GM12878 (cell line): Measurements from ENCODE around the gene LRRC75A.

Source experiments
- ATF7 ChIP-seq: fragments of 450-650 bp; IDR thresholded peaks from 2 replicates; pipeline ENCODE4 v1.6.1; 2016; ENCODE audit warnings: low read depth, mild to moderate bottlenecking
- CTCF ChIP-seq, 3 experiments: IDR thresholded peaks in 2 of 3; conservative IDR thresholded peaks in 1 of 3; 2 replicates each; pipeline ENCODE4 v1.5.1; 2011; ENCODE audit warnings: low read depth in 3 of 3, low read length in 3 of 3, mild to moderate bottlenecking in 3 of 3, control low read depth in 2 of 3, moderate library complexity in 2 of 3, inconsistent platforms in 1 of 3, mixed read lengths in 1 of 3; ENCODE audit not compliant: control insufficient read depth in 2 of 3, insufficient read depth in 1 of 3; ENCODE audit errors: extremely low read depth in 1 of 3
- EZH2 ChIP-seq: IDR thresholded peaks from 2 replicates; pipeline ENCODE4 v1.6.1; 2012; ENCODE audit warnings: low read depth, mild to moderate bottlenecking, control low read depth, inconsistent platforms, low read length, borderline replicate concordance; ENCODE audit not compliant: control insufficient read depth
- FOS ChIP-seq: IDR thresholded peaks from 3 replicates; pipeline ENCODE4 v1.6.1; 2011; ENCODE audit warnings: borderline replicate concordance; ENCODE audit not compliant: insufficient read length; ENCODE audit errors: extremely low read depth
- HDGF ChIP-seq: fragments of 450-650 bp; IDR thresholded peaks from 2 replicates; pipeline ENCODE4 v1.6.1; 2016; ENCODE audit warnings: antibody characterized with exemption
- KAT2A ChIP-seq: conservative IDR thresholded peaks from 2 replicates; pipeline ENCODE4 v1.6.1; 2011; ENCODE audit warnings: low read depth, low read length; ENCODE audit not compliant: control insufficient read depth
- MEF2A ChIP-seq: IDR thresholded peaks from 2 replicates; pipeline ENCODE4 v1.6.1; 2011; ENCODE audit warnings: low read depth, mild to moderate bottlenecking, low read length, moderate library complexity; ENCODE audit not compliant: insufficient read depth
- RCOR1 ChIP-seq: conservative IDR thresholded peaks from 2 replicates; pipeline ENCODE4 v1.6.1; 2012; ENCODE audit warnings: low read depth, low read length, improper control_type of control experiment
- SMARCA5 ChIP-seq: fragments of 450-650 bp; IDR thresholded peaks from 2 replicates; pipeline ENCODE4 v1.6.1; 2017; ENCODE audit warnings: mild to moderate bottlenecking
- ZNF24 ChIP-seq: fragments of 450-650 bp; IDR thresholded peaks from 2 replicates; pipeline ENCODE4 v1.6.1; 2017; ENCODE audit warnings: antibody characterized with exemption, mild to moderate bottlenecking
- TF ChIP-seq, protein P1 (sequence below): fragments of 450-650 bp; IDR thresholded peaks from 2 replicates; pipeline ENCODE4 v1.6.1; 2017; ENCODE audit warnings: mild to moderate bottlenecking

DNA sequence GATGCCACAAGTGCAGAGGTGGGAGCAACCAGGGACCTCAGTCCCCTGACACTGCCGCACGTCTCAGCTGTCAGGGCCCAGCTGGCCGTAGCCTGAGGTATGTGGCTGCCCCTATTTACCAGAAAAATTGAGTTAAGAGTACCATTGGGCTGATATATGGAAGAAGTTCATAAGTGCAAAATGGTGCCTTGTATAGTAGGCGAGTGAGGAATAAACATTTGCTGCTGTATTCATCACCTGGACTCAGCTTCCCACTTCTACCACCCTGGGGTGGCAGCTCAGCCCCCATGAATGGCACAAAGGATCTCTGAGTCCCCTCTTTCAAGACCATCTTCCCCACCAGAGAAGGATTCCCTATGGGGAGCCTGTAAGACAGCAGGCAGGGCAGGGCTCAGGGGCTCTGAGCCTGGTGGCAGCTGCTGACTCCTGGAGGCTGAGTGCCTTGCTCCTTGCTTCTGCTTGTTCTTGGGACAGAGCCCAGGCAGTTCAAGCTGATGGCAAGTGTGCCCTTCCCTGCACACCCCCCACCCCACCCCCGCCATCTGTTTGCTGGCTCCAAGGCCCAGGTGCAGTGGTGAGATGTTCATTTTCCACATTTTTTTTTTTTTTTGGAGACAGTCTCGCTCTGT is 47.6 kb downstream of the LRRC75A start:
- TF ChIP-seq EZH2: no peak
- no peak for TF ChIP-seq RCOR1
- no peak for TF ChIP-seq MEF2A
- no peak for TF ChIP-seq KAT2A
- TF ChIP-seq CTCF (IDR thresholded peaks at IDR 0.05 in 2 of 3, conservative IDR thresholded peaks at IDR 0.05 in 1 of 3; ENCODE audit: control insufficient read depth in 2 of 3, extremely low read depth in 1 of 3, insufficient read depth in 1 of 3, low read depth in 3 of 3, low read length in 3 of 3): no peak
- TF ChIP-seq, protein P1, sequence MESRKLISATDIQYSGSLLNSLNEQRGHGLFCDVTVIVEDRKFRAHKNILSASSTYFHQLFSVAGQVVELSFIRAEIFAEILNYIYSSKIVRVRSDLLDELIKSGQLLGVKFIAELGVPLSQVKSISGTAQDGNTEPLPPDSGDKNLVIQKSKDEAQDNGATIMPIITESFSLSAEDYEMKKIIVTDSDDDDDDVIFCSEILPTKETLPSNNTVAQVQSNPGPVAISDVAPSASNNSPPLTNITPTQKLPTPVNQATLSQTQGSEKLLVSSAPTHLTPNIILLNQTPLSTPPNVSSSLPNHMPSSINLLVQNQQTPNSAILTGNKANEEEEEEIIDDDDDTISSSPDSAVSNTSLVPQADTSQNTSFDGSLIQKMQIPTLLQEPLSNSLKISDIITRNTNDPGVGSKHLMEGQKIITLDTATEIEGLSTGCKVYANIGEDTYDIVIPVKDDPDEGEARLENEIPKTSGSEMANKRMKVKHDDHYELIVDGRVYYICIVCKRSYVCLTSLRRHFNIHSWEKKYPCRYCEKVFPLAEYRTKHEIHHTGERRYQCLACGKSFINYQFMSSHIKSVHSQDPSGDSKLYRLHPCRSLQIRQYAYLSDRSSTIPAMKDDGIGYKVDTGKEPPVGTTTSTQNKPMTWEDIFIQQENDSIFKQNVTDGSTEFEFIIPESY: no peak
- no peak for TF ChIP-seq SMARCA5
- no peak for TF ChIP-seq ZNF24
- no peak for TF ChIP-seq ATF7
- TF ChIP-seq FOS: no peak
- no peak for TF ChIP-seq HDGF
